Endothelial cell of umbilical vein (primary cell): ENCODE results near the gene GLI2.

Experiments used
- EZH2 ChIP-seq: IDR thresholded peaks from 2 replicates; pipeline ENCODE4 v1.6.1; 2012; ENCODE audit warnings: borderline replicate concordance, low read depth, mild to moderate bottlenecking, moderate library complexity, low read length, inconsistent platforms; ENCODE audit not compliant: severe bottlenecking
- FOS ChIP-seq: IDR thresholded peaks from 2 replicates; pipeline ENCODE4 v1.6.1; 2011; ENCODE audit warnings: mild to moderate bottlenecking, low read length, moderate library complexity, borderline replicate concordance; ENCODE audit not compliant: insufficient read depth
- GATA2 ChIP-seq: IDR thresholded peaks from 2 replicates; pipeline ENCODE4 v1.7.0; 2011; ENCODE audit warnings: low read depth, mild to moderate bottlenecking, moderate library complexity, mixed read lengths, low read length; ENCODE audit not compliant: insufficient read length, insufficient read depth
- JUN ChIP-seq: IDR thresholded peaks from 2 replicates; pipeline ENCODE4 v1.6.1; 2011; ENCODE audit warnings: borderline replicate concordance, low read depth; ENCODE audit not compliant: insufficient read length, insufficient read depth
- POLR2A ChIP-seq: IDR thresholded peaks from 2 replicates; pipeline ENCODE4 v1.6.1; 2012; ENCODE audit warnings: low read depth, mild to moderate bottlenecking, control low read depth, low read length
- POLR2AphosphoS5 ChIP-seq: IDR thresholded peaks from 2 replicates; pipeline ENCODE4 v1.6.1; 2012; ENCODE audit warnings: low read depth, mild to moderate bottlenecking, control low read depth, low read length, moderate library complexity; ENCODE audit not compliant: insufficient read depth
- TF ChIP-seq, protein P1 (sequence below), 2 donors: IDR thresholded peaks; 1 replicate in 1 of 2; 2 replicates in 1 of 2; pipeline ENCODE4 v1.5.1; 2011; ENCODE audit warnings: low read length in 2 of 2, mild to moderate bottlenecking in 2 of 2, moderate library complexity in 2 of 2, control low read depth in 1 of 2, inconsistent platforms in 1 of 2, low read depth in 1 of 2; ENCODE audit not compliant: insufficient read depth in 1 of 2; ENCODE audit errors: extremely low read depth in 1 of 2
- TF ChIP-seq, protein P2 (sequence below): IDR thresholded peaks from 2 replicates; pipeline ENCODE4 v1.6.1; 2011; ENCODE audit not compliant: insufficient read depth, insufficient read length

DNA sequence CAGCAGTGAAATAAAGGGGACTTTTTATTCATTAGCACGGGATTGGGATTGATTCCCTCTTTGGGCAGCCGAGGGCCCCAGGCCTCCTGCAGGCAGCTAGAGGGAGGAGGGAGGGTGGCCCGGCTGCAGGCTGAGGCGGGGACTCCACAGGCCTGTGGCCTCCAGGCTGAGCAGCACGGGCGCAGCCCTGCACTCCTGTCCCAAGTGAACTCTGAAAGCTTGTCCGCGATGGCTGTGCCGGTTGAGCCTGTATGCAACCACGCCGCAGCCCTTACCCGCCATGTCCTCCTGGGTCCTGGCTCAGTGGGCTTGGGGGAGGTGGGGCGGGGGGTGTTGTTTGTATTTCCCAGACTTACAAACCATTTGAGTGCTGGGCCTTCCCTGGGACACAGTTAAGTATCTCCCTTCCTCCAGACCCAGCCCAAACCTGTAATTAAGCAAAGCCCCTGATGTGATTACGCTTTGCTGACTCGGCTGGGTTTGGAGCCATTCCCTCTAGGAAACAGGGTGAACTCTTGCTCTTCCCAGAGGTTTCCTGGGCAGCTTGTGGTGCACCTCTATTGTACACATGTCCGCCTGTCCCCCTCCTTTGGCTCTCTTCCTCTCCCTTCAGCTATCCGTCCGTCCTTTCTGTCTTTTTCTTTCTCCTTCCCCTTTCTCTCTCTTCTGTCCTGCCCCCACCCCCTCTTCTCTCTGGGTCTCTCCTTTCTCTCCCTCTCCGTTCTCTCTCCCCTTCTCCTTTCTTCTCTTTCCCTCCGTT, 5.3 kb downstream of the GLI2 start:
- TF ChIP-seq EZH2: no peak
- no peak for TF ChIP-seq POLR2AphosphoS5
- TF ChIP-seq, protein P1, sequence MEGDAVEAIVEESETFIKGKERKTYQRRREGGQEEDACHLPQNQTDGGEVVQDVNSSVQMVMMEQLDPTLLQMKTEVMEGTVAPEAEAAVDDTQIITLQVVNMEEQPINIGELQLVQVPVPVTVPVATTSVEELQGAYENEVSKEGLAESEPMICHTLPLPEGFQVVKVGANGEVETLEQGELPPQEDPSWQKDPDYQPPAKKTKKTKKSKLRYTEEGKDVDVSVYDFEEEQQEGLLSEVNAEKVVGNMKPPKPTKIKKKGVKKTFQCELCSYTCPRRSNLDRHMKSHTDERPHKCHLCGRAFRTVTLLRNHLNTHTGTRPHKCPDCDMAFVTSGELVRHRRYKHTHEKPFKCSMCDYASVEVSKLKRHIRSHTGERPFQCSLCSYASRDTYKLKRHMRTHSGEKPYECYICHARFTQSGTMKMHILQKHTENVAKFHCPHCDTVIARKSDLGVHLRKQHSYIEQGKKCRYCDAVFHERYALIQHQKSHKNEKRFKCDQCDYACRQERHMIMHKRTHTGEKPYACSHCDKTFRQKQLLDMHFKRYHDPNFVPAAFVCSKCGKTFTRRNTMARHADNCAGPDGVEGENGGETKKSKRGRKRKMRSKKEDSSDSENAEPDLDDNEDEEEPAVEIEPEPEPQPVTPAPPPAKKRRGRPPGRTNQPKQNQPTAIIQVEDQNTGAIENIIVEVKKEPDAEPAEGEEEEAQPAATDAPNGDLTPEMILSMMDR (IDR thresholded peaks at IDR 0.05; ENCODE audit: extremely low read depth in 1 of 2, insufficient read depth in 1 of 2, low read depth in 1 of 2, low read length in 2 of 2): no peak
- no peak for TF ChIP-seq POLR2A
- TF ChIP-seq, protein P2, sequence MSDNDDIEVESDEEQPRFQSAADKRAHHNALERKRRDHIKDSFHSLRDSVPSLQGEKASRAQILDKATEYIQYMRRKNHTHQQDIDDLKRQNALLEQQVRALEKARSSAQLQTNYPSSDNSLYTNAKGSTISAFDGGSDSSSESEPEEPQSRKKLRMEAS: no peak
- no peak for TF ChIP-seq JUN
- no peak for TF ChIP-seq GATA2
- no peak for TF ChIP-seq FOS
